Prostate gland (tissue), 2 donors: ENCODE data around the gene GSG1L.

Experiments
- POLR2A ChIP-seq: fragments of 450-650 bp; IDR thresholded peaks from one replicate; pipeline ENCODE4 v1.6.1; 2016; ENCODE audit warnings: antibody characterized with exemption, mild to moderate bottlenecking
- POLR2AphosphoS5 ChIP-seq: sonication (generic); formaldehyde crosslinking; IDR thresholded peaks from one replicate; pipeline ENCODE4 v1.6.1; 2017; ENCODE audit warnings: antibody characterized with exemption
- TF ChIP-seq, protein P1 (sequence below), 4 experiments: fragments of 200-600 bp in 2 of 4; fragments of 450-650 bp in 2 of 4; sonication (generic) in 2 of 4; IDR thresholded peaks; 1 replicate in 3 of 4; 2 replicates in 1 of 4; pipeline ENCODE4 v1.5.1; 2016 to 2019; ENCODE audit warnings: antibody characterized with exemption in 4 of 4, mild to moderate bottlenecking in 2 of 4, moderate library complexity in 2 of 4

GRCh38 chr16:27924411-27925118, 138.9 kb downstream of the GSG1L start:
- TF ChIP-seq POLR2A (no peak), POLR2AphosphoS5 (no peak)
- TF ChIP-seq, protein P1, sequence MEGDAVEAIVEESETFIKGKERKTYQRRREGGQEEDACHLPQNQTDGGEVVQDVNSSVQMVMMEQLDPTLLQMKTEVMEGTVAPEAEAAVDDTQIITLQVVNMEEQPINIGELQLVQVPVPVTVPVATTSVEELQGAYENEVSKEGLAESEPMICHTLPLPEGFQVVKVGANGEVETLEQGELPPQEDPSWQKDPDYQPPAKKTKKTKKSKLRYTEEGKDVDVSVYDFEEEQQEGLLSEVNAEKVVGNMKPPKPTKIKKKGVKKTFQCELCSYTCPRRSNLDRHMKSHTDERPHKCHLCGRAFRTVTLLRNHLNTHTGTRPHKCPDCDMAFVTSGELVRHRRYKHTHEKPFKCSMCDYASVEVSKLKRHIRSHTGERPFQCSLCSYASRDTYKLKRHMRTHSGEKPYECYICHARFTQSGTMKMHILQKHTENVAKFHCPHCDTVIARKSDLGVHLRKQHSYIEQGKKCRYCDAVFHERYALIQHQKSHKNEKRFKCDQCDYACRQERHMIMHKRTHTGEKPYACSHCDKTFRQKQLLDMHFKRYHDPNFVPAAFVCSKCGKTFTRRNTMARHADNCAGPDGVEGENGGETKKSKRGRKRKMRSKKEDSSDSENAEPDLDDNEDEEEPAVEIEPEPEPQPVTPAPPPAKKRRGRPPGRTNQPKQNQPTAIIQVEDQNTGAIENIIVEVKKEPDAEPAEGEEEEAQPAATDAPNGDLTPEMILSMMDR (IDR thresholded peaks at IDR 0.05): no peak
